ENCODE results near the gene SLC26A11. TPM values are rescaled to one million over a fixed set of nuclear protein-coding genes. Genes with fewer than 3 reads are reported as not detected.

SLC26A11 gene
- total RNA-seq, 1 donor from 2014 or later = 7.9 TPM

DNA sequence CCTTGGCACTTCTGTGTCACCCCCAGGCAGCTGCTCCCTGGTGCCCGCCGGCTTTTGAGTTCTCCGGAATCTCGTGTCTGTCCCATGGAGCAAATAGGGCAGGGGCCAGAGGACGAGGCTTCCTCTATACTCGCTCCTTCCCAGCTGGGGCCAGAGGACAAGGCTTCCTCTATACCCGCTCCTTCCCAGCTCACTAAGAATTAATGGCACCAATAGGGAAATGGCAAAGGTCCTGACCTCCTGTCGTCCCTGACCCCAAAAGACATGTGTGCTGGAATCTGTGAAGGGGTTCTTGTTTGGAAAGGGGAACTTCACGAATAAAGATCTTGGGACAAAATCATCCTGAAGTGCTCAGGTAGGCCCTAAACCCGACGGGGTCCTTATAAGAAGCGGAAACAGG lies 7.7 kb upstream of the SLC26A11 start:
- Mint-ChIP-seq H3K9me3 (no peaks in the 10 kb centered on the region), H3K36me3 (peaks cover 10% of the 10 kb centered on the region), H3K27me3 (ENCODE audit: insufficient read depth, low read depth) (peaks cover 12% of the 10 kb centered on the region), H3K27ac (no peak overlapping the region), H3K4me1 (peaks cover 2% of the 10 kb centered on the region), H3K4me3 (no peak overlapping the region)
- Histone ChIP-seq H4K20me1 (ENCODE audit: low read depth) (no peaks in the 10 kb centered on the region), H3K4me3 (no peak overlapping the region), H3K27me3 (no peaks in the 10 kb centered on the region), H3K79me2 (ENCODE audit: low read depth) (no peaks in the 10 kb centered on the region), H2AFZ (replicated peaks) (no peak overlapping the region), H3F3A (ENCODE audit: low read depth) (no peaks in the 10 kb centered on the region), H3K4me1 (no peaks in the 10 kb centered on the region), H3K36me3 (no peaks in the 10 kb centered on the region), H3K9ac (no peak overlapping the region), H3K4me2 (no peak overlapping the region), H3K27ac (no peak overlapping the region), H3K9me3 (ENCODE audit: low read depth) (no peaks in the 10 kb centered on the region)
- TF ChIP-seq EZH2phosphoT487 (IDR thresholded peaks at IDR 0.05) (no peak), EZH2 (IDR thresholded peaks at IDR 0.05) (no peak)
- TF ChIP-seq, protein P1, sequence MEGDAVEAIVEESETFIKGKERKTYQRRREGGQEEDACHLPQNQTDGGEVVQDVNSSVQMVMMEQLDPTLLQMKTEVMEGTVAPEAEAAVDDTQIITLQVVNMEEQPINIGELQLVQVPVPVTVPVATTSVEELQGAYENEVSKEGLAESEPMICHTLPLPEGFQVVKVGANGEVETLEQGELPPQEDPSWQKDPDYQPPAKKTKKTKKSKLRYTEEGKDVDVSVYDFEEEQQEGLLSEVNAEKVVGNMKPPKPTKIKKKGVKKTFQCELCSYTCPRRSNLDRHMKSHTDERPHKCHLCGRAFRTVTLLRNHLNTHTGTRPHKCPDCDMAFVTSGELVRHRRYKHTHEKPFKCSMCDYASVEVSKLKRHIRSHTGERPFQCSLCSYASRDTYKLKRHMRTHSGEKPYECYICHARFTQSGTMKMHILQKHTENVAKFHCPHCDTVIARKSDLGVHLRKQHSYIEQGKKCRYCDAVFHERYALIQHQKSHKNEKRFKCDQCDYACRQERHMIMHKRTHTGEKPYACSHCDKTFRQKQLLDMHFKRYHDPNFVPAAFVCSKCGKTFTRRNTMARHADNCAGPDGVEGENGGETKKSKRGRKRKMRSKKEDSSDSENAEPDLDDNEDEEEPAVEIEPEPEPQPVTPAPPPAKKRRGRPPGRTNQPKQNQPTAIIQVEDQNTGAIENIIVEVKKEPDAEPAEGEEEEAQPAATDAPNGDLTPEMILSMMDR (IDR thresholded peaks at IDR 0.05) = no peak
- DNase-seq (ENCODE audit: low spot score) = no peak

- Histone ChIP-seq H3K9ac (no peak overlapping the region), H2AFZ (replicated peaks) (no peak overlapping the region), H3F3A (ENCODE audit: low read depth) (no peaks in the 10 kb centered on the region), H3K36me3 (no peaks in the 10 kb centered on the region), H4K20me1 (ENCODE audit: low read depth) (no peaks in the 10 kb centered on the region), H3K27me3 (no peaks in the 10 kb centered on the region), H3K4me1 (no peaks in the 10 kb centered on the region), H3K4me3 (no peak overlapping the region), H3K9me3 (ENCODE audit: low read depth) (no peaks in the 10 kb centered on the region), H3K79me2 (ENCODE audit: low read depth) (no peaks in the 10 kb centered on the region), H3K27ac (no peak overlapping the region), H3K4me2 (no peak overlapping the region)
- Mint-ChIP-seq H3K9me3 (no peaks in the 10 kb centered on the region), H3K36me3 (peaks cover 10% of the 10 kb centered on the region), H3K4me1 (peaks cover 2% of the 10 kb centered on the region), H3K27ac (no peak overlapping the region), H3K4me3 (no peak overlapping the region), H3K27me3 (ENCODE audit: insufficient read depth, low read depth) (peaks cover 13% of the 10 kb centered on the region)
- DNase-seq (ENCODE audit: low spot score) = no peak
- TF ChIP-seq EZH2phosphoT487 (IDR thresholded peaks at IDR 0.05) (no peak), EZH2 (IDR thresholded peaks at IDR 0.05) (no peak)
- TF ChIP-seq, protein P1 (IDR thresholded peaks at IDR 0.05) = no peak
These were observed 7.1 kb upstream of the SLC26A11 start for GRCh38 chr17:80212962-80213642.

GRCh38 chr17:80213643-80213975 lies 6.6 kb upstream of the SLC26A11 start:
- no peaks in the 10 kb centered on the region for H4K20me1 ChIP-seq (ENCODE audit: low read depth)
- H3K4me1 ChIP-seq = no peaks in the 10 kb centered on the region
- Mint-ChIP-seq H3K9me3 (no peaks in the 10 kb centered on the region), H3K4me1 (peaks cover 3% of the 10 kb centered on the region), H3K36me3 (peaks cover 10% of the 10 kb centered on the region), H3K4me3 (no peak overlapping the region), H3K27me3 (ENCODE audit: insufficient read depth, low read depth) (peaks cover 13% of the 10 kb centered on the region), H3K27ac (no peak overlapping the region)
- no peak overlapping the region for H2AFZ ChIP-seq (replicated peaks)
- H3K4me2 ChIP-seq = no peak overlapping the region
- no peak overlapping the region for H3K4me3 ChIP-seq
- H3K36me3 ChIP-seq = no peaks in the 10 kb centered on the region
- no peak overlapping the region for H3K27ac ChIP-seq
- H3K9me3 ChIP-seq (ENCODE audit: low read depth) = no peaks in the 10 kb centered on the region
- no peaks in the 10 kb centered on the region for H3F3A ChIP-seq (ENCODE audit: low read depth)
- no peak for DNase-seq (ENCODE audit: low spot score)
- no peaks in the 10 kb centered on the region for H3K79me2 ChIP-seq (ENCODE audit: low read depth)
- TF ChIP-seq, protein P1 (IDR thresholded peaks at IDR 0.05) = no peak
- TF ChIP-seq EZH2 (IDR thresholded peaks at IDR 0.05) (no peak), EZH2phosphoT487 (IDR thresholded peaks at IDR 0.05) (no peak)
- no peak overlapping the region for H3K9ac ChIP-seq
- H3K27me3 ChIP-seq = no peaks in the 10 kb centered on the region
